Right lobe of liver (tissue), 4 donors: ENCODE results near the gene GALNT2.

Experiments used
- POLR2A ChIP-seq: fragments of 450-650 bp; IDR thresholded peaks from one replicate; pipeline ENCODE4 v1.6.1; 2017; ENCODE audit warnings: antibody characterized with exemption, mild to moderate bottlenecking
- TF ChIP-seq, protein P1 (sequence below), 4 donors: fragments of 200-600 bp in 3 of 4; fragments of 450-650 bp in 1 of 4; IDR thresholded peaks; one replicate each; pipeline versions ENCODE4 v1.5.1 to v1.8.0; 2016 to 2022; ENCODE audit warnings: antibody characterized with exemption in 4 of 4, mild to moderate bottlenecking in 2 of 4
- donor health status: DM: no; HTN: no; CAD: no.
- donor health status: DM: no; HTN: no; CAD: no.
- donor health status: DM: no; HTN: yes; CAD: no.

DNA sequence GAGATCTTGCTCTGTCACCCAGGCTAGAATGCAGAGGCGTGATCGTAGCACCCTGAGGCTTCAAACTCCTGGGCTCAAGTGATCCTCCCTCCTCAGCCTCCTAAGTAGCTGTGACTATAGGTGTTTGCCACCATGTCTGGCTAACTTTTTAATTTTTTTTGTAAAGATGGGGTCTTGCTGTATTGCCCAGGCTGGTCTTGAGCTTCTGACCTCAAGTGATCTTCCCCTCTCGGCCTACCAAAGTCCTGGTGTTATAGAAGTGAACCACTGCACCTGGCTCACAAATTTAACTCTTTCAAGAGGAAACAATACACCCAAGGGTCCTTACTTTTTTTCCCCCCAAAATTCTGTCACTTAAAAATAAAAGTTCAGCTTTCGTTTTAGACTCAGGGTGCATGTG lies 62.3 kb downstream of the GALNT2 start:
- no peak for TF ChIP-seq POLR2A
- TF ChIP-seq, protein P1, sequence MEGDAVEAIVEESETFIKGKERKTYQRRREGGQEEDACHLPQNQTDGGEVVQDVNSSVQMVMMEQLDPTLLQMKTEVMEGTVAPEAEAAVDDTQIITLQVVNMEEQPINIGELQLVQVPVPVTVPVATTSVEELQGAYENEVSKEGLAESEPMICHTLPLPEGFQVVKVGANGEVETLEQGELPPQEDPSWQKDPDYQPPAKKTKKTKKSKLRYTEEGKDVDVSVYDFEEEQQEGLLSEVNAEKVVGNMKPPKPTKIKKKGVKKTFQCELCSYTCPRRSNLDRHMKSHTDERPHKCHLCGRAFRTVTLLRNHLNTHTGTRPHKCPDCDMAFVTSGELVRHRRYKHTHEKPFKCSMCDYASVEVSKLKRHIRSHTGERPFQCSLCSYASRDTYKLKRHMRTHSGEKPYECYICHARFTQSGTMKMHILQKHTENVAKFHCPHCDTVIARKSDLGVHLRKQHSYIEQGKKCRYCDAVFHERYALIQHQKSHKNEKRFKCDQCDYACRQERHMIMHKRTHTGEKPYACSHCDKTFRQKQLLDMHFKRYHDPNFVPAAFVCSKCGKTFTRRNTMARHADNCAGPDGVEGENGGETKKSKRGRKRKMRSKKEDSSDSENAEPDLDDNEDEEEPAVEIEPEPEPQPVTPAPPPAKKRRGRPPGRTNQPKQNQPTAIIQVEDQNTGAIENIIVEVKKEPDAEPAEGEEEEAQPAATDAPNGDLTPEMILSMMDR (IDR thresholded peaks at IDR 0.05), result no peak
